HCT116 (cell line): ENCODE results near the gene C11orf52. TPM values are rescaled to one million over a fixed set of nuclear protein-coding genes. Genes with fewer than 3 reads are reported as not detected.

Source experiments
- ATAC-seq: fragments of 200-7000 bp; cut with Tn5 transposase; 2 replicates; pipeline ENCODE4 v1.9.1; 2020; ENCODE audit warnings: mild to moderate bottlenecking, moderate library complexity
- BruUV-seq: library from RNA; stranded (reverse); fragments of 400-500 nt; replicated peaks from 2 replicates; lab custom pipeline; 2021; lab: Mats Ljungman, UMichigan
- CTCF ChIA-PET: fragments of 300-600 bp; sonication (Branson Sonifier 250); formaldehyde crosslinking; loops from one replicate; lab custom pipeline; 2021; ENCODE audit warnings: antibody characterized with exemption; lab: Charles Lee
- POLR2A ChIA-PET: fragments of 300-600, 350-600 bp; sonication (Branson Sonifier 250); formaldehyde crosslinking; loops from one replicate; lab custom pipeline; 2021; ENCODE audit warnings: antibody characterized with exemption; lab: Charles Lee
- RAD21 ChIA-PET, 2 experiments: fragments of 300-600 bp; sonication (Branson Sonifier 250); formaldehyde crosslinking; loops; one replicate each; lab custom pipeline; 2023; ENCODE audit warnings: low total read pairs in 2 of 2; ENCODE audit not compliant: uncharacterized antibody in 2 of 2, unreplicated experiment in 2 of 2, low non-redundant PET in 1 of 2; lab: Charles Lee
- DNase-seq: peaks from one replicate; pipeline ENCODE4 v3.0.0-alpha.2; 2010; ENCODE audit warnings: low read depth, low spot score
- H2AFZ ChIP-seq: fragments of 200-600 bp; shearing (Covaris generic), sonication (generic); 2 replicates; pipeline ENCODE4 v1.6.1; 2017; ENCODE audit warnings: low read depth, mixed run types, mixed read lengths, antibody characterized with exemption, low read length; ENCODE audit not compliant: poor library complexity, severe bottlenecking
- H3K27ac ChIP-seq: 2 replicates; pipeline ENCODE4 v1.5.1; 2012; ENCODE audit warnings: low read depth, low read length
- H3K27me3 ChIP-seq: fragments of 200-600 bp; sonication (generic); 2 replicates; pipeline ENCODE4 v1.6.1; 2016; ENCODE audit warnings: mixed run types, low read length, mixed read lengths; ENCODE audit not compliant: insufficient read depth
- H3K36me3 ChIP-seq, 2 experiments: fragments of 200-500 bp in 1 of 2; fragments of 200-600 bp in 1 of 2; sonication (Bioruptor generic) in 1 of 2; sonication (generic) in 1 of 2; 2 replicates each; pipeline versions ENCODE4 v1.5.1 to v1.6.1; 2014 to 2016; ENCODE audit warnings: low read length in 2 of 2, inconsistent platforms in 1 of 2, mixed read lengths in 1 of 2, mixed run types in 1 of 2; ENCODE audit not compliant: insufficient read depth in 2 of 2, control insufficient read depth in 1 of 2
- H3K4me1 ChIP-seq, 2 experiments: fragments of 200-600 bp in 1 of 2; sonication (generic) in 1 of 2; 2 replicates each; pipeline versions ENCODE4 v1.5.1 to v1.6.1; 2012 to 2017; ENCODE audit warnings: low read length in 2 of 2, inconsistent platforms in 1 of 2, mild to moderate bottlenecking in 1 of 2, mixed read lengths in 1 of 2, mixed run types in 1 of 2, moderate library complexity in 1 of 2; ENCODE audit not compliant: insufficient read depth in 2 of 2, control insufficient read depth in 1 of 2
- H3K4me2 ChIP-seq: fragments of 200-600 bp; sonication (generic); 2 replicates; pipeline ENCODE4 v1.6.1; 2017; ENCODE audit warnings: mixed run types, low read length, mixed read lengths
- H3K4me3 ChIP-seq, 2 experiments: fragments of 200-600 bp in 1 of 2; sonication (generic) in 1 of 2; replicated peaks in 1 of 2; 2 replicates each; pipeline ENCODE4 v1.5.1; 2011 to 2016; ENCODE audit warnings: low read length in 2 of 2, control low read depth in 1 of 2, low read depth in 1 of 2, mild to moderate bottlenecking in 1 of 2, mixed read lengths in 1 of 2, mixed run types in 1 of 2
- H3K79me2 ChIP-seq: fragments of 200-600 bp; sonication (generic); 2 replicates; pipeline ENCODE4 v1.6.1; 2017; ENCODE audit warnings: mild to moderate bottlenecking, mixed run types, low read length, moderate library complexity, mixed read lengths; ENCODE audit not compliant: insufficient read depth
- H3K9ac ChIP-seq: fragments of 200-600 bp; sonication (generic); 2 replicates; pipeline ENCODE4 v1.6.1; 2016; ENCODE audit warnings: low read length, mixed read lengths
- H3K9me2 ChIP-seq: fragments of 200-600 bp; sonication (generic), shearing (Covaris generic); 2 replicates; pipeline ENCODE4 v1.6.1; 2017; ENCODE audit warnings: mixed run types, mild to moderate bottlenecking, moderate library complexity; ENCODE audit not compliant: insufficient read depth
- H3K9me3 ChIP-seq, 2 experiments: fragments of 200-500 bp in 1 of 2; fragments of 200-600 bp in 1 of 2; sonication (Bioruptor generic) in 1 of 2; sonication (generic) in 1 of 2; 2 replicates each; pipeline ENCODE4 v1.6.1; 2014 to 2017; ENCODE audit warnings: low read length in 2 of 2, mixed read lengths in 2 of 2, inconsistent platforms in 1 of 2, low read depth in 1 of 2, mild to moderate bottlenecking in 1 of 2, mixed run types in 1 of 2, moderate library complexity in 1 of 2; ENCODE audit not compliant: control insufficient read depth in 1 of 2, insufficient read depth in 1 of 2
- H4K20me1 ChIP-seq: fragments of 200-600 bp; sonication (generic), shearing (Covaris generic); 2 replicates; pipeline ENCODE4 v1.6.1; 2017; ENCODE audit warnings: mixed run types, mild to moderate bottlenecking, moderate library complexity; ENCODE audit not compliant: insufficient read depth
- ATF3 ChIP-seq: IDR thresholded peaks from 2 replicates; pipeline ENCODE4 v1.6.1; 2012
- ELF1 ChIP-seq: IDR thresholded peaks from 2 replicates; pipeline ENCODE4 v1.6.1; 2012; ENCODE audit warnings: low read depth, borderline replicate concordance
- EZH2 ChIP-seq: fragments of 200-600 bp; sonication (generic); IDR thresholded peaks from 2 replicates; pipeline ENCODE4 v1.6.1; 2017; ENCODE audit warnings: antibody characterized with exemption, mixed run types
- FOSL1 ChIP-seq: IDR thresholded peaks from 2 replicates; pipeline ENCODE4 v1.6.1; 2012; ENCODE audit warnings: low read depth
- MAX ChIP-seq: IDR thresholded peaks from 2 replicates; pipeline ENCODE4 v1.6.1; 2012
- POLR2A ChIP-seq: IDR thresholded peaks from 2 replicates; pipeline ENCODE4 v1.7.0; 2011; ENCODE audit warnings: borderline replicate concordance; ENCODE audit not compliant: insufficient read depth, insufficient read length; ENCODE audit errors: extremely low read depth
- RAD21 ChIP-seq: IDR thresholded peaks from 2 replicates; pipeline ENCODE4 v1.6.1; 2012; ENCODE audit warnings: low read depth, mild to moderate bottlenecking
- REST ChIP-seq: IDR thresholded peaks from 2 replicates; pipeline ENCODE4 v1.6.1; 2012; ENCODE audit warnings: low read depth
- SP1 ChIP-seq: IDR thresholded peaks from 2 replicates; pipeline ENCODE4 v1.6.1; 2012; ENCODE audit warnings: low read depth
- ZNF274 ChIP-seq: fragments of 200-500 bp; sonication (Bioruptor generic); IDR thresholded peaks from 2 replicates; pipeline ENCODE4 v1.6.1; 2014; ENCODE audit warnings: mild to moderate bottlenecking, low read depth, low read length, inconsistent platforms
- intact Hi-C: fragments of 100-400 bp; cut with micrococcal nuclease; formaldehyde crosslinking; loops from 2 replicates; pipeline ENCODE4 v1.10.0; 2022
- total RNA-seq: library from RNA; stranded (reverse); gene quantifications from one replicate; pipeline ENCODE4 v1.2.1, GENCODE V29; 2021; ENCODE audit not compliant: unreplicated experiment
- TF ChIP-seq, protein P1 (sequence below), 3 experiments: fragments of 200-600 bp in 1 of 3; sonication (generic) in 1 of 3; IDR thresholded peaks in 2 of 3; conservative IDR thresholded peaks in 1 of 3; 2 replicates each; pipeline ENCODE4 v1.5.1; 2012 to 2017; ENCODE audit warnings: low read depth in 2 of 3, low read length in 2 of 3, antibody characterized with exemption in 1 of 3, borderline replicate concordance in 1 of 3, control low read depth in 1 of 3, mild to moderate bottlenecking in 1 of 3, mixed read lengths in 1 of 3, mixed run types in 1 of 3, moderate library complexity in 1 of 3; ENCODE audit not compliant: insufficient read depth in 1 of 3

The C11orf52 gene
- total RNA-seq, 1 experiment from 2014 or later = 4.6 TPM

GRCh38 chr11:111911563-111912401 is 6.9 kb upstream of the C11orf52 start, which contains the start of gene CRYAB:
Gene CRYAB, minus strand, starts transcription at chr11:111911770. Its CDS starts 46 bp downstream, at chr11:111911724.
- intact Hi-C loops = no loop called here

DNA sequence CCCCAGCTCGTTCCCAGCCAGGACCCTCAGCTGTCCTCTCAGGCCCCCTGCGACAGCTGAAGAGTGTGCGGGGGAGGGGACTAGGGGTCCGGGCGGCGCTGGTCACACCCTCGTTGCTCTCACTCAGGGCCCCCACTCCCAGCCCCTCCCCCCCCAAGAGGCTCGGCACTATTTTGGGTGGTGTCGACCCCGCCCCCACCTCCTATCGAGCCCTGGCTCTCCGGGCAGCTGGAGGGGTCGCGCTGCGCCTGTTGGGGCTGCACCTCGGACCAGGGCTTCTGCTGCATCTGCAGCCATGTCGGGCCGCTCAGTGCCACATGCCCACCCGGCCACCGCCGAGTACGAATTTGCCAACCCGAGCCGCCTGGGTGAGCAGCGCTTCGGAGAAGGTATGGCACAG is 6.2 kb upstream of the C11orf52 start, which contains the start of gene HSPB2:
Gene HSPB2 (plus strand): TSS at position 200 of the 400 bp plus-strand sequence. CDS start 96 bp downstream, at position 296.
- no peak within 1 kb of the TSS for H3K9ac ChIP-seq
- H3K4me3 ChIP-seq = no peak within 1 kb of the TSS
- H3K27me3 ChIP-seq = peaks cover 12% of the 10 kb centered on the region; the same call in 1 of the 2 replicates
- H2AFZ ChIP-seq = no peak within 1 kb of the TSS
- no peaks in the 10 kb centered on the region for H3K79me2 ChIP-seq
- DNase-seq (no peak), ATAC-seq (no peak)
- no peak within 1 kb of the TSS for H3K27ac ChIP-seq
- no peaks in the 10 kb centered on the region; a peak in 1 of 4 replicates for H3K4me1 ChIP-seq
- intact Hi-C loops = no loop called here
- no peaks in the 10 kb centered on the region for H3K9me2 ChIP-seq
- no peaks in the 10 kb centered on the region for H3K9me3 ChIP-seq
- POLR2A ChIA-PET = no interaction called here
- H4K20me1 ChIP-seq = no peaks in the 10 kb centered on the region
- no peaks in the 10 kb centered on the region for H3K36me3 ChIP-seq
- RAD21 ChIA-PET = no interaction called here
- TF ChIP-seq ZNF274 (no peak), REST (no peak), ELF1 (no peak), EZH2 (no peak), ATF3 (no peak), RAD21 (no peak), POLR2A (no peak), FOSL1 (no peak), MAX (no peak), SP1 (no peak)
- TF ChIP-seq, protein P1, sequence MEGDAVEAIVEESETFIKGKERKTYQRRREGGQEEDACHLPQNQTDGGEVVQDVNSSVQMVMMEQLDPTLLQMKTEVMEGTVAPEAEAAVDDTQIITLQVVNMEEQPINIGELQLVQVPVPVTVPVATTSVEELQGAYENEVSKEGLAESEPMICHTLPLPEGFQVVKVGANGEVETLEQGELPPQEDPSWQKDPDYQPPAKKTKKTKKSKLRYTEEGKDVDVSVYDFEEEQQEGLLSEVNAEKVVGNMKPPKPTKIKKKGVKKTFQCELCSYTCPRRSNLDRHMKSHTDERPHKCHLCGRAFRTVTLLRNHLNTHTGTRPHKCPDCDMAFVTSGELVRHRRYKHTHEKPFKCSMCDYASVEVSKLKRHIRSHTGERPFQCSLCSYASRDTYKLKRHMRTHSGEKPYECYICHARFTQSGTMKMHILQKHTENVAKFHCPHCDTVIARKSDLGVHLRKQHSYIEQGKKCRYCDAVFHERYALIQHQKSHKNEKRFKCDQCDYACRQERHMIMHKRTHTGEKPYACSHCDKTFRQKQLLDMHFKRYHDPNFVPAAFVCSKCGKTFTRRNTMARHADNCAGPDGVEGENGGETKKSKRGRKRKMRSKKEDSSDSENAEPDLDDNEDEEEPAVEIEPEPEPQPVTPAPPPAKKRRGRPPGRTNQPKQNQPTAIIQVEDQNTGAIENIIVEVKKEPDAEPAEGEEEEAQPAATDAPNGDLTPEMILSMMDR (IDR thresholded peaks at IDR 0.05 in 2 of 3, conservative IDR thresholded peaks at IDR 0.05 in 1 of 3; ENCODE audit: borderline replicate concordance in 1 of 3, insufficient read depth in 1 of 3, low read depth in 2 of 3, low read length in 2 of 3) = no peak
- TF ChIP-seq, all 23 proteins: peak for 0
- CTCF ChIA-PET = no interaction called here
- no peak within 1 kb of the TSS for H3K4me2 ChIP-seq
- BruUV-seq = no TSS peak

More at GRCh38 chr11:111911563-111912401, 6.9 kb upstream of the C11orf52 start, which contains the start of gene CRYAB:
- POLR2A ChIA-PET = no interaction called here
- no TSS peak for BruUV-seq
- Histone ChIP-seq H3K79me2 (no peaks in the 10 kb centered on the region), H3K27ac (no peak within 1 kb of the TSS), H3K4me1 (no peaks in the 10 kb centered on the region; a peak in 1 of 4 replicates), H3K4me3 (no peak within 1 kb of the TSS), H2AFZ (no peak within 1 kb of the TSS), H3K9me2 (no peaks in the 10 kb centered on the region), H3K27me3 (peaks cover 12% of the 10 kb centered on the region; the same call in 1 of the 2 replicates), H3K4me2 (no peak within 1 kb of the TSS), H3K36me3 (no peaks in the 10 kb centered on the region), H3K9me3 (no peaks in the 10 kb centered on the region), H3K9ac (no peak within 1 kb of the TSS), H4K20me1 (no peaks in the 10 kb centered on the region)
- CTCF ChIA-PET = interaction anchor here (1.7 kb wide), 1 partner anchor 15 kb away, joined by 4 read pairs; no protein-coding TSS in a partner anchor
- TF ChIP-seq FOSL1 = no peak
- RAD21 ChIA-PET = no interaction called here
- no peak for DNase-seq
- ATAC-seq = no peak
